Brain microvascular endothelial cell (primary cell): ENCODE measurements around the gene SAG.

Source experiments
- DNase-seq: peaks from one replicate; pipeline ENCODE4 v3.0.0-alpha.2; 2020
- H3K27ac ChIP-seq: fragments of 250-450 bp; sonication (Bioruptor Pico); 2 replicates; pipeline ENCODE4 v1.5.1; 2020; ENCODE audit warnings: mild to moderate bottlenecking, moderate library complexity
- H3K27me3 ChIP-seq: fragments of 250-450 bp; sonication (Bioruptor Pico); replicated peaks from 2 replicates; pipeline ENCODE4 v1.5.1; 2020; ENCODE audit warnings: mild to moderate bottlenecking
- H3K36me3 ChIP-seq: fragments of 250-450 bp; sonication (Bioruptor Pico); replicated peaks from 2 replicates; pipeline ENCODE4 v1.5.1; 2020; ENCODE audit warnings: mild to moderate bottlenecking
- H3K4me3 ChIP-seq: 2 replicates; pipeline ENCODE4 v1.5.1; 2011; ENCODE audit warnings: low read depth, mild to moderate bottlenecking, control low read depth, low read length, moderate library complexity
- CTCF ChIP-seq: IDR thresholded peaks from 2 replicates; pipeline ENCODE4 v1.5.1; 2011; ENCODE audit warnings: low read depth, mild to moderate bottlenecking, moderate library complexity, low read length, control low read depth, inconsistent platforms; ENCODE audit errors: missing control alignments
- in situ Hi-C: cut with HindIII; loops from 2 replicates; pipeline ENCODE4 v1.10.0; 2017; ENCODE audit warnings: low sequenced_read_pairs, low pct_ligation_motif_present

SAG gene

GRCh38 chr2:233280114-233280693 lies 27.4 kb upstream of the SAG start:
- TF ChIP-seq CTCF = no peak
- H3K36me3 ChIP-seq = peaks cover 76% of the 10 kb centered on the region
- no peak overlapping the region for H3K27ac ChIP-seq
- no peaks in the 10 kb centered on the region for H3K27me3 ChIP-seq
- in situ Hi-C loops = no loop called here
- DNase-seq = no peak
- no peak overlapping the region for H3K4me3 ChIP-seq

GRCh38 chr2:233281553-233281952 lies 26.1 kb upstream of the SAG start:
- Histone ChIP-seq H3K36me3 (peaks cover 74% of the 10 kb centered on the region), H3K27me3 (no peaks in the 10 kb centered on the region), H3K27ac (no peak overlapping the region), H3K4me3 (no peak overlapping the region)
- in situ Hi-C loops = no loop called here
- no peak for DNase-seq
- no peak for TF ChIP-seq CTCF

GRCh38 chr2:233281992-233282603 lies 25.5 kb upstream of the SAG start:
- Histone ChIP-seq H3K36me3 (peaks cover 74% of the 10 kb centered on the region), H3K4me3 (no peak overlapping the region), H3K27ac (no peak overlapping the region), H3K27me3 (no peaks in the 10 kb centered on the region)
- TF ChIP-seq CTCF = no peak
- in situ Hi-C loops = no loop called here
- no peak for DNase-seq

GRCh38 chr2:233285921-233286320 lies 21.7 kb upstream of the SAG start:
- peaks cover 61% of the 10 kb centered on the region for H3K36me3 ChIP-seq
- DNase-seq = peak; percentile 2
- in situ Hi-C loops = no loop called here
- TF ChIP-seq CTCF = no peak
- no peak overlapping the region for H3K27ac ChIP-seq
- H3K27me3 ChIP-seq = no peaks in the 10 kb centered on the region
- no peak overlapping the region for H3K4me3 ChIP-seq

- no peak overlapping the region for H3K27ac ChIP-seq
- no peaks in the 10 kb centered on the region for H3K27me3 ChIP-seq
- peaks cover 61% of the 10 kb centered on the region for H3K36me3 ChIP-seq
- DNase-seq = no peak
- TF ChIP-seq CTCF = no peak
- no peak overlapping the region for H3K4me3 ChIP-seq
- in situ Hi-C loops = no loop called here
Measured at GRCh38 chr2:233287871-233288270, 19.7 kb upstream of the SAG start.

- in situ Hi-C loops = no loop called here
- no peak for TF ChIP-seq CTCF
- DNase-seq = no peak
- H3K36me3 ChIP-seq = peaks cover 66% of the 10 kb centered on the region
- H3K27me3 ChIP-seq = no peaks in the 10 kb centered on the region
- H3K27ac ChIP-seq = no peak overlapping the region
- no peak overlapping the region for H3K4me3 ChIP-seq
Measured at GRCh38 chr2:233288663-233289062, 19.0 kb upstream of the SAG start.
